NT2/D1 (cell line): ENCODE data around the gene TMEM59L.
"Not testable (repeated sequence)": the region's sequence is repeated elsewhere in the genome, so short reads cannot be mapped to it uniquely, and the experiment has no call there.

ENCODE experiments used
- DNase-seq: peaks from one replicate; pipeline ENCODE4 v3.0.0-alpha.2; 2011; ENCODE audit warnings: low read depth, low spot score
- H3K27me3 ChIP-seq: 2 replicates; pipeline ENCODE4 v1.6.0; 2011; ENCODE audit warnings: mild to moderate bottlenecking; ENCODE audit not compliant: insufficient read length, insufficient read depth
- H3K36me3 ChIP-seq: 2 replicates; pipeline ENCODE4 v1.6.1; 2011; ENCODE audit warnings: mild to moderate bottlenecking, low read length, mixed read lengths; ENCODE audit not compliant: insufficient read depth, insufficient read length
- H3K4me1 ChIP-seq: 2 replicates; pipeline ENCODE4 v1.5.1; 2011; ENCODE audit not compliant: insufficient read depth, insufficient read length
- H3K4me3 ChIP-seq: 2 replicates; pipeline ENCODE4 v1.5.1; 2011; ENCODE audit warnings: low read depth; ENCODE audit not compliant: insufficient read length
- H3K9ac ChIP-seq: 2 replicates; pipeline ENCODE4 v1.6.0; 2011; ENCODE audit warnings: low read depth; ENCODE audit not compliant: insufficient read length
- H3K9me3 ChIP-seq: 2 replicates; pipeline ENCODE4 v1.5.1; 2011; ENCODE audit warnings: mild to moderate bottlenecking, low read length; ENCODE audit not compliant: insufficient read depth
- SUZ12 ChIP-seq: IDR thresholded peaks from 2 replicates; pipeline ENCODE4 v1.6.1; 2011; ENCODE audit not compliant: insufficient read length, insufficient read depth; ENCODE audit errors: extremely low read depth
- YY1 ChIP-seq: IDR thresholded peaks from 2 replicates; pipeline ENCODE4 v1.6.1; 2011; ENCODE audit not compliant: insufficient read length, insufficient read depth
- ZNF274 ChIP-seq: IDR thresholded peaks from 2 replicates; pipeline ENCODE4 v1.6.1; 2011; ENCODE audit warnings: mild to moderate bottlenecking, low read depth, low read length

The TMEM59L gene

DNA sequence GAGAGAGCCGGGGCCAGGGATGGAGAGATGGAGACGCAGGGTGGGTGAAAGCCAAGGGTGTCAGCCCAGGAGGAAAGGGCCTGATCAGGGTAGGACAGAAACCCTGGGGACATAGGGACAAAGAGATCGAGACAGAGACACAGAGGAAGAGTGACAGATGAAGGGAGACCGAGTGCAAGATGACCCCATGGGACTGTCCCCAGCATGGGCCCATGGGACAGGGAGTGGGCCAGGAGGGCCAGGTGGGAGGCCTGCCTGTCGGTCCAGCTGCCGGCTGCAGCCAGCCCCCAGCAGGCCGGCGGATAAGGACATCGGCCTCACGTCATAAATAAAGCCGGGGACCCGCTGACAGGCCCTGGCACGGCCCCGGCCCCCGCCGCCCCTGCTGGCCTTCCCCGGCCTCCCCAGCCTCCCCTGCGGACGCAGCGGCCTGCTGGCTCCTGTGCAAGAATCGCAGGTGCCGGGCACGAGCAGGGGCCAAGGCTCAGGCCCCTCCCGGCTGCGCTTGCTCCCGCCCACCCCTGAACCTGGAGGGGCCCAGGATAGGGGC lies 17.8 kb upstream of the TMEM59L start:
- Histone ChIP-seq H3K9ac (peak overlapping the region; percentile 66), H3K4me1 (peaks cover 22% of the 10 kb centered on the region)
- no peak for TF ChIP-seq YY1

DNA sequence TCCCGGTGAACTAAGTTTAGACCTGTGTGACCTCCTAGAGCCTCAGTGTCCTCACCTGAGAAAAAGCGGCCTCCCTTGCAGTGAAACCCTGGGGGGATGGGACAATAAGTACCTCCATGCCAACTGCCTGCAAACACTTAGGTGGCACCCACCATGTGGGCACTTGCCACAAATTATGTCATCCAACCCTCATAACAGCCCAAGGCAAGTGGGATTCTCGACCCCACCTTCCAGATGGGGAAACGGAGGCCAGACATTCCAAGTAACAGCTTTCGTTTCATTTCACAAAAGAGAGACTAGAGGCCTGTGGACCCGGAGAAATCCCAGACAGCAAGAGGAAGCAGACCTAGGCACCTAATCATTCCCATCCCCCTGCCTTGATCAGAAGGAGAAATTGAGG lies 17.2 kb upstream of the TMEM59L start:
- DNase-seq, result no peak
- Histone ChIP-seq H3K36me3 (peaks cover 16% of the 10 kb centered on the region), H3K4me1 (peaks cover 22% of the 10 kb centered on the region), H3K9me3 (no peaks in the 10 kb centered on the region), H3K9ac (peak overlapping the region; percentile 51), H3K4me3 (no peak overlapping the region), H3K27me3 (peaks cover 11% of the 10 kb centered on the region)
- TF ChIP-seq SUZ12 (no peak), YY1 (no peak), ZNF274 (no peak)

More for the DNA sequence above, 17.8 kb upstream of the TMEM59L start:
- Histone ChIP-seq H3K4me3 (peak overlapping the region; percentile 19), H3K27me3 (peaks cover 11% of the 10 kb centered on the region), H3K36me3 (peaks cover 16% of the 10 kb centered on the region), H3K9me3 (no peaks in the 10 kb centered on the region)
- DNase-seq, result no peak

DNA sequence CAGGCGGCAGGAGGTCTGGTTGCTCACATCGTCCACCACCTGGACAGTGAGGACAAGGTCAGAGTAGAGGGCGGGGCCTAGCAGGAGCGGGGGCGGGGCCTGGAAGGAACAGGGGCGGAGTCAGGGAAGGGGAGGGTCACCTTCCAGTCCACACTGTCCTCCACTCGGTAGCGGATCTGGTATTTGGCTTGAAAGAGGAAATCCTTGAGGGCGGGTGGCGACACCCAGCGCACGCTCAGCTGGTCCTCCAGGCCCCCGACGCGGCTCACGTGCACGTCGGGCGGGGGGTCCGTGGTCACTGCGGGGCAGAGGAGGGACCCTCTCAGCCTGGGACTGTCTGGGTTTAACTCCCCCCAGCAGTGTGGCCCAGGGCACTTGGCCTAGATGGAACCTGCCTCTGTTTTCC lies 15.9 kb upstream of the TMEM59L start:
- Histone ChIP-seq H3K36me3 (peaks cover 9% of the 10 kb centered on the region), H3K4me1 (peaks cover 19% of the 10 kb centered on the region), H3K4me3 (no peak overlapping the region), H3K9ac (peak overlapping the region; percentile 37), H3K27me3 (peaks cover 16% of the 10 kb centered on the region), H3K9me3 (no peaks in the 10 kb centered on the region)
- no peak for DNase-seq
- TF ChIP-seq ZNF274 (no peak), YY1 (no peak), SUZ12 (no peak)

DNA sequence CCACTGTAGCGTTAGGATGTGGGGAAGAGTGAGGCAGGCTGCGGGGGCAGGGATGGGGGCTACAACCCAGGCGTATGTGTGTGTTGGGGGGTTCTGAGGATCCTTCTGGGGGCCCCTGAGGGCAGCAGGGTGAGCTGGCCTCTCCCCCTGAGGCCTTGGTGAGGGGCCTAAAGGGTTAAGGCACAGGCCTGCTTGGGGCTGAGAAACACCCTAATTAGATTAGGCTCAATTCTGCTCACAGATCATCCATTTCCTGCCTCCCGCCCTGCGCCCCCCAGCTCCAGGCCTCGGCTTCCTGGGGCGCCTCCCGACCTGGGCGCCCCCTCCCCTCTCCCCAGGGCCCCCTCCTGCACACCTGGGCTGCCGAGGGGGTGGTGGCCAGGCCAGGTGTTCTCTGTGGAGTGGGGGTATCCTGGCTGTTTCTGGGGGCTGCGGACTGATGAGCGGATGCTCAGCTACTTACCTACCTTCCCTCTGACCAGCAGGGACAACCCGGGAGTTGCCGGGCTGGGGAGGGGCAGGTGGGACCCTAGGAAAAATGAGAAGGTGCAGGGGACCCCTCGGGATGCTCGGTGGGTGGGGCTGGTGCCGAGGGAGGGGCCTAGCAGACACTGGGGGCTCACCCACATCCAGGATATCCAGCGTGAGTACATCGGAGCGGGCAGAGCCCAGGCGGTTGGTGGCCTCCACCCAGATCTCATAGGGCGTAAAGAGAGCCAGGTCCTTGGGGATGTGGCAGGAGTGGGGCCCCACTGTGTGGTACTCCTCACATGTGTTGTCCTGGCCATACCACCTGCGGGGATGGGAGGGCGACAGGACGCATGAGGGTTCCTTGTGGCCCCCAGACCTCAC lies 14.6 kb upstream of the TMEM59L start:
- H3K27me3 ChIP-seq, result peaks cover 29% of the 10 kb centered on the region
- H3K4me1 ChIP-seq, result peaks cover 21% of the 10 kb centered on the region
- no peak for TF ChIP-seq SUZ12
- TF ChIP-seq ZNF274, result no peak
- TF ChIP-seq YY1, result no peak
- H3K4me3 ChIP-seq, result no peak overlapping the region
- no peaks in the 10 kb centered on the region for H3K9me3 ChIP-seq
- peaks cover 2% of the 10 kb centered on the region for H3K36me3 ChIP-seq
- H3K9ac ChIP-seq, result peak overlapping the region; percentile 8
- no peak for DNase-seq

DNA sequence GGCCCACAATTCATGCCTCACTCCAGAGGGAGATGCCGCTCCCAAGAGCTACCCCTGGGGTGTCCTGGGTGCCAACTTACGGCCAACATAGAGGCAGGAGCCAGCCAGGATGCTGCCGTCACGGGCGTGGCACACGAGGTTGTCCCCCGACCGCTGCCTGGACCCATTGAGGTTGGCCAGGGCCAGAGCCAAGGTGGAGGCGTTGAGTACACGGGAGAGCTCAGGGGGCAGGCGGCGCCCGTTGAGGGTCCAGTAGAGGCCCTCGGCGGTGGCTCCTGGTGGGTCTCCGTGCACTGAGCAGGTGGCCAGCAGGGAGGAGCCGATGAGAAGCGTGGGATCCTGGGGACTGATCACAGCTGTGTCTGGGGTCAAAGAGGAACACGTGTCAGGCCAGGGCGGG lies 13.2 kb upstream of the TMEM59L start:
- H3K4me3 ChIP-seq, result no peak overlapping the region
- no peak for DNase-seq
- peaks cover 23% of the 10 kb centered on the region for H3K4me1 ChIP-seq
- H3K9me3 ChIP-seq, result no peaks in the 10 kb centered on the region
- no peak overlapping the region for H3K9ac ChIP-seq
- TF ChIP-seq YY1 (no peak), SUZ12 (no peak), ZNF274 (no peak)
- H3K27me3 ChIP-seq, result peaks cover 42% of the 10 kb centered on the region
- no peaks in the 10 kb centered on the region for H3K36me3 ChIP-seq

DNA sequence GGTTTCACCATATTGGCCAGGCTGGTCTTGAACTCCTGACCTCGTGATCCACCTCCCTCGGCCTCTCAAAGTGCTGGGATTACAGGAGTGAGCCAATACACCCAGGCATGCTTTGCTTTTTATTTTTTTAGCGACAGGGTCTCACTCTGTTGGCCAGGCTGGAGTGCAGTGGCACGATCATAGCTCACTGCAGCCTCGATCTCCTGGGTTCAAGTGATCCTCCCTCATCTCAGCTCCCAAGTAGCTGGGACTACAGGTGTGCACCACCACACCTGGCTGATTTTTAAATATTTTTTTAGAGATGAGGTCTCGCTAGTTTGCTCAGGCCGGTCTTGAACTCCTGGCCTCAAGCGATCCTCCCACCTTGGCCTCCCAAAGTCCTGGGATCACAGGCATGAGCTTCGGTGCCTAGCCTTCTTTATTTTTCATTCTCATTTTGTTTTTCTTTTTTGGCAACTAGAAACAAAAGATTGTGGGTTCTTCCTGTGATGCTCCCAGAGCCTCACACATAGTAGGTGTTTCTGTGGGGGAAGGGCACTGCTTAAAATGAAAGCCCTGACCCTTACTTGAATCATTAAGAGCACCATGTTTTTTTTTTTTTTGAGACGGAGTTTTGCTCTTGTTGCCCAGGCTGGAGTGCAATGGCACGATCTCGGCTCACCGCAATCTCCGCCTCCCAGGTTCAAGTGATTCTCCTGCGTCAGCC lies 11.8 kb upstream of the TMEM59L start:
- H3K4me3 ChIP-seq, DNase-seq: not testable (repeated sequence)
- H3K27me3 ChIP-seq, result peaks cover 56% of the 10 kb centered on the region

DNA sequence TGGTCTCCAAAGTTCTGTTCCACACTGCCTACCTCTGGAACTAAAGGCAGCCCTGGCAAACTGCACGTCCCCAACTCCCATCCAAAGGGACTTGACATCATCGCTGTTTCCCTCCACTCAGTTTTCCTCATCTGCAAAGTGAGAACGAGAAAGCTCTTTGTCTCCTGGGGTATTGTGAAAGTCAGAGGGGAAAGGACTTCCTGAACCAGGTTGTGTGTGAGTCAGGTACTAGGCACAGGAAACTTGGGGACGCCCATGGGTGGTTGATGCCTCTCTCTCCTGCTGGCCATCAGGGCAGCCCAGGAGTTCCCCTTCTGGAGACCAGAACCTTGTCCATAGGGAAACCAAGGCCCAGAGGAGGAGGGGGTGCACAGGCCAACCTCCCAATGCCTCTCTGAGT lies 10.8 kb upstream of the TMEM59L start:
- H3K4me1 ChIP-seq, result peaks cover 25% of the 10 kb centered on the region
- TF ChIP-seq YY1 (no peak), SUZ12 (no peak), ZNF274 (no peak)
- H3K27me3 ChIP-seq, result peaks cover 62% of the 10 kb centered on the region
- H3K36me3 ChIP-seq, result no peaks in the 10 kb centered on the region
- H3K9ac ChIP-seq, result no peak overlapping the region
- no peak for DNase-seq
- H3K4me3 ChIP-seq, result no peak overlapping the region
- no peaks in the 10 kb centered on the region for H3K9me3 ChIP-seq

More for the DNA sequence above, 11.8 kb upstream of the TMEM59L start:
- peaks cover 28% of the 10 kb centered on the region for H3K4me1 ChIP-seq
- not testable (repeated sequence) for H3K9ac ChIP-seq, H3K36me3 ChIP-seq, H3K9me3 ChIP-seq
